Measurements from ENCODE around the gene C10orf90.
A peak's percentile ranks its signal among the peaks of the same experiment; 100 is the strongest.

The C10orf90 gene

GRCh38 chr10:126690534-126690933, 20.0 kb upstream of the C10orf90 start:
- no peak for TF ChIP-seq CTCF (IDR thresholded peaks at IDR 0.05; ENCODE audit: unreplicated experiment in 3 of 3)
- H3K9me3 Mint-ChIP-seq = peaks cover 17% of the 10 kb centered on the region
- peaks cover 10% of the 10 kb centered on the region for H3K27me3 Mint-ChIP-seq (ENCODE audit: low read depth)
- no peaks in the 10 kb centered on the region for H3K36me3 Mint-ChIP-seq (ENCODE audit: low read depth)
- H3K4me3 Mint-ChIP-seq = no peak overlapping the region
- peaks cover 6% of the 10 kb centered on the region for H3K4me1 Mint-ChIP-seq
- H3K27ac Mint-ChIP-seq = no peak overlapping the region

GRCh38 chr10:126689461-126689994, 19.0 kb upstream of the C10orf90 start:
- peaks cover 18% of the 10 kb centered on the region for H3K27me3 Mint-ChIP-seq (ENCODE audit: low read depth)
- H3K27ac Mint-ChIP-seq = no peak overlapping the region
- peaks cover 13% of the 10 kb centered on the region for H3K9me3 Mint-ChIP-seq
- no peaks in the 10 kb centered on the region for H3K36me3 Mint-ChIP-seq (ENCODE audit: low read depth)
- H3K4me1 Mint-ChIP-seq = peaks cover 6% of the 10 kb centered on the region
- TF ChIP-seq CTCF (IDR thresholded peaks at IDR 0.05; ENCODE audit: unreplicated experiment in 3 of 3) = no peak
- H3K4me3 Mint-ChIP-seq = no peak overlapping the region

- no peaks in the 10 kb centered on the region for H3K36me3 Mint-ChIP-seq (ENCODE audit: low read depth)
- H3K9me3 Mint-ChIP-seq = peaks cover 11% of the 10 kb centered on the region
- H3K27me3 Mint-ChIP-seq (ENCODE audit: low read depth) = peaks cover 18% of the 10 kb centered on the region
- no peak for TF ChIP-seq CTCF (IDR thresholded peaks at IDR 0.05; ENCODE audit: unreplicated experiment in 3 of 3)
- no peak overlapping the region for H3K4me3 Mint-ChIP-seq
- H3K27ac Mint-ChIP-seq = peak overlapping the region; percentile 67 to 76 (median 67)
- peaks cover 6% of the 10 kb centered on the region for H3K4me1 Mint-ChIP-seq
Measured at GRCh38 chr10:126687121-126687606, 16.7 kb upstream of the C10orf90 start.

- peak overlapping the region in 2 of 3 experiments; percentile 67 to 76 for H3K27ac Mint-ChIP-seq
Measured at GRCh38 chr10:126686719-126687118, 16.2 kb upstream of the C10orf90 start.

GRCh38 chr10:126686268-126686667, 15.8 kb upstream of the C10orf90 start:
- H3K4me3 Mint-ChIP-seq = no peak overlapping the region
- peaks cover 18% of the 10 kb centered on the region for H3K27me3 Mint-ChIP-seq (ENCODE audit: low read depth)
- H3K9me3 Mint-ChIP-seq = peaks cover 9% of the 10 kb centered on the region
- H3K4me1 Mint-ChIP-seq = peaks cover 6% of the 10 kb centered on the region
- no peak for TF ChIP-seq CTCF (IDR thresholded peaks at IDR 0.05; ENCODE audit: unreplicated experiment in 3 of 3)
- no peak overlapping the region for H3K27ac Mint-ChIP-seq
- H3K36me3 Mint-ChIP-seq (ENCODE audit: low read depth) = no peaks in the 10 kb centered on the region

More at GRCh38 chr10:126686719-126687118, 16.2 kb upstream of the C10orf90 start:
- Mint-ChIP-seq H3K4me3 (no peak overlapping the region), H3K4me1 (peaks cover 6% of the 10 kb centered on the region), H3K9me3 (peaks cover 11% of the 10 kb centered on the region), H3K27me3 (ENCODE audit: low read depth) (peaks cover 18% of the 10 kb centered on the region), H3K36me3 (ENCODE audit: low read depth) (no peaks in the 10 kb centered on the region)
- TF ChIP-seq CTCF (IDR thresholded peaks at IDR 0.05; ENCODE audit: unreplicated experiment in 3 of 3) = no peak

GRCh38 chr10:126685756-126686155, 15.3 kb upstream of the C10orf90 start:
- Mint-ChIP-seq H3K27me3 (ENCODE audit: low read depth) (peaks cover 18% of the 10 kb centered on the region), H3K4me1 (peaks cover 6% of the 10 kb centered on the region), H3K4me3 (peak overlapping the region in 1 of 3 experiments; percentile 32), H3K27ac (no peak overlapping the region), H3K36me3 (ENCODE audit: low read depth) (no peaks in the 10 kb centered on the region), H3K9me3 (peaks cover 5% of the 10 kb centered on the region)
- TF ChIP-seq CTCF (IDR thresholded peaks at IDR 0.05; ENCODE audit: unreplicated experiment in 3 of 3) = no peak

All from nephron (organoid).